SK-N-SH treated with all-trans-retinoic acid at 6 μM for 48 hours (cell line): ENCODE measurements around the gene MTARC2.

Experiments used
- OSR1 ChIP-seq: fragments of 250-450 bp; sonication (Bioruptor Pico); IDR thresholded peaks from 2 replicates; pipeline ENCODE4 v1.8.0; 2022; ENCODE audit warnings: moderate library complexity, mild to moderate bottlenecking, inconsistent platforms
- ZFP30 ChIP-seq: fragments of 450-650 bp; formaldehyde crosslinking; IDR thresholded peaks from 2 replicates; pipeline ENCODE4 v1.5.0; 2022; ENCODE audit warnings: mild to moderate bottlenecking, moderate library complexity

DNA sequence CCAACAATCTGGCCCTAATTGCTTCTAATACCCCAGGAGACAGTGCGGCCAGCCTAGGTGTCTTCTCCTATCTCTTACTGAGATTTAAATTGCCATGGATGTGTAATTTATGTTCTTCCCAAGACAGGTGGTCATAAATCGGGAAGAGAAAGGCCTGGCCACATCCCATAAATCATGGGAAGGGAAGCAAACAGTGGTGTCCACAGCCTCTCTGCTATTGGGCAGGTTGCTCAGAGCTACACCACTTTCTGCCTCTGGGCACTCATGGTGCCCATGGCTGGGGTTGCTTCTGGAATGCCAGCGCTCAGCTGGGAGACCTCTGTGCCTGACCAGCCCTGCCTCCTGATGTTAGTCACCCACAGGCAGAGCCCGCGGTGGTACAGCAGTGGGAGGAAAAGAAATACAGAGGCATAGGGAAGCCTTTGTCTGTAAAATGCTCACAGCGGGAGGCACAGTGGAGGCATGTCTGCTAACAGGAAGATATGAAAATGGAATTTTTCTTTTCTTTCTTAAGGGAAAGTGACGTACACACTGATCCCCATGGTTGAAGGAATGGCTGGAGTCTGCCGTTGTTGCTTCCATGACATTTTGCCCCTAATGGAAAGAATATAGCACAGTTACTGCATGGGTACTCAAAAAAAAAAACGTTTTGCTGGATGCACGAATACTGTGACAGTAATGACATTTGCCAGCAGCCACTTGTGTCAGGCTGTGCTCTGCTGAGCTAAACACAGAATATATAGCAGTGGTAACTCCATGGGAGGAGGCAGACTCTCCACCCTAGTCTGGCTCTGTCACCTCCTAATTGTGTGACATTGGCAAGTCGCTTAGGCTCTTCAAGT, 60.4 kb downstream of the MTARC2 start:
- no peak for TF ChIP-seq OSR1 (CRISPR knock-in tag)
- no peak for TF ChIP-seq ZFP30 (CRISPR knock-in tag)
